Keratinocyte (primary cell): Measurements from ENCODE around the gene GTF2A1. TPM values are rescaled to one million over a fixed set of nuclear protein-coding genes. Genes with fewer than 3 reads are reported as not detected.
"Not testable (repeated sequence)": the region's sequence is repeated elsewhere in the genome, so short reads cannot be mapped to it uniquely, and the experiment has no call there.

Experiments used
- DNase-seq: peaks from one replicate; pipeline ENCODE4 v3.0.0-alpha.2; 2011; ENCODE audit warnings: low read depth, missing footprints, low spot score
- FAIRE-seq: peaks from 2 replicates; lab custom pipeline; 2011; peaks lifted over from hg19 to GRCh38; lab: Jason Lieb, UNC
- H2AFZ ChIP-seq: 2 replicates; pipeline ENCODE4 v1.6.0; 2012; ENCODE audit warnings: low read length, control low read depth, inconsistent platforms; ENCODE audit not compliant: control insufficient read depth
- H3K27ac ChIP-seq: 2 replicates; pipeline ENCODE4 v1.5.1; 2011; ENCODE audit warnings: low read length; ENCODE audit not compliant: control insufficient read depth, insufficient read depth
- H3K27me3 ChIP-seq: 3 replicates; pipeline ENCODE4 v1.6.0; 2011; ENCODE audit warnings: low read length; ENCODE audit not compliant: control insufficient read depth, insufficient read depth; ENCODE audit errors: extremely low read depth
- H3K36me3 ChIP-seq, 2 experiments: 2 replicates in 1 of 2; 3 replicates in 1 of 2; pipeline ENCODE4 v1.5.1; 2011; ENCODE audit warnings: low read length in 2 of 2, mild to moderate bottlenecking in 1 of 2; ENCODE audit not compliant: control insufficient read depth in 2 of 2, insufficient read depth in 2 of 2; ENCODE audit errors: extremely low read depth in 1 of 2
- H3K4me1 ChIP-seq: 3 replicates; pipeline ENCODE4 v1.5.1; 2011; ENCODE audit warnings: low read length; ENCODE audit not compliant: control insufficient read depth, insufficient read depth; ENCODE audit errors: extremely low read depth
- H3K4me2 ChIP-seq: 3 replicates; pipeline ENCODE4 v1.6.0; 2011; ENCODE audit warnings: low read depth, low read length; ENCODE audit not compliant: control insufficient read depth, insufficient read depth; ENCODE audit errors: extremely low read depth
- H3K4me3 ChIP-seq, 3 experiments: fragments of 200-600 bp in 1 of 3; sonication (generic) in 1 of 3; 2 replicates in 2 of 3; 3 replicates in 1 of 3; pipeline ENCODE4 v1.5.1; 2011 to 2016; ENCODE audit warnings: low read length in 3 of 3, mild to moderate bottlenecking in 3 of 3, control low read depth in 2 of 3, inconsistent platforms in 1 of 3, low read depth in 1 of 3, mixed read lengths in 1 of 3, mixed run types in 1 of 3, moderate library complexity in 1 of 3; ENCODE audit not compliant: control insufficient read depth in 2 of 3, insufficient read depth in 2 of 3; ENCODE audit errors: extremely low read depth in 1 of 3
- H3K79me2 ChIP-seq: 2 replicates; pipeline ENCODE4 v1.6.0; 2012; ENCODE audit warnings: low read length; ENCODE audit not compliant: control insufficient read depth, insufficient read depth
- H3K9ac ChIP-seq: 3 replicates; pipeline ENCODE4 v1.6.0; 2011; ENCODE audit warnings: low read length; ENCODE audit not compliant: control insufficient read depth, insufficient read depth; ENCODE audit errors: extremely low read depth
- H3K9me1 ChIP-seq: 3 replicates; pipeline ENCODE4 v1.6.0; 2011; ENCODE audit warnings: low read length; ENCODE audit not compliant: control insufficient read depth, insufficient read depth; ENCODE audit errors: extremely low read depth
- H3K9me3 ChIP-seq: 2 replicates; pipeline ENCODE4 v1.5.1; 2012; ENCODE audit warnings: low read depth, low read length; ENCODE audit not compliant: control insufficient read depth
- H4K20me1 ChIP-seq: 3 replicates; pipeline ENCODE4 v1.6.0; 2011; ENCODE audit warnings: low read length; ENCODE audit not compliant: control insufficient read depth, insufficient read depth; ENCODE audit errors: extremely low read depth
- EZH2 ChIP-seq: IDR thresholded peaks from one replicate; pipeline ENCODE4 v1.6.1; 2012; ENCODE audit warnings: inconsistent platforms, mild to moderate bottlenecking, low read length, moderate library complexity
- dilution Hi-C: fragments of 300-500 bp; cut with MboI; formaldehyde crosslinking; loops from one replicate; pipeline ENCODE4 v1.7.0; 2020; ENCODE audit warnings: low sequenced_read_pairs; ENCODE audit not compliant: extremely low pct_ligation_motif_present
- polyA plus RNA-seq, 5 experiments: library from polyadenylated mRNA; depleted of rRNA in 3 of 5; stranded (reverse) in 3 of 5; stranded (forward) in 1 of 5; unstranded in 1 of 5; fragments of >200 nt; gene quantifications; 1 replicate in 1 of 5; 2 replicates in 3 of 5; 3 replicates in 1 of 5; pipeline versions ENCODE4 v1.2.1 to v1.2.3, GENCODE V29; 2011 to 2012; ENCODE audit warnings: missing spikeins in 2 of 5, low read depth in 1 of 5, low replicate concordance in 1 of 5
- TF ChIP-seq, protein P1 (sequence below), 3 experiments: IDR thresholded peaks in 1 of 3; conservative IDR thresholded peaks in 1 of 3; optimal IDR thresholded peaks in 1 of 3; 2 replicates in 2 of 3; 3 replicates in 1 of 3; pipeline versions ENCODE3 to v1.5.1; 2011; ENCODE audit warnings: low read length in 3 of 3, mild to moderate bottlenecking in 3 of 3, moderate library complexity in 2 of 3, control low read depth in 1 of 3, inconsistent platforms in 1 of 3; ENCODE audit not compliant: insufficient read depth in 2 of 3; ENCODE audit errors: extremely low read depth in 1 of 3

The GTF2A1 gene
- polyA plus RNA-seq, 1 donor (not counting 4 experiments of a cell fraction or from before 2014, with no cell fraction given), result 17.5 TPM

DNA sequence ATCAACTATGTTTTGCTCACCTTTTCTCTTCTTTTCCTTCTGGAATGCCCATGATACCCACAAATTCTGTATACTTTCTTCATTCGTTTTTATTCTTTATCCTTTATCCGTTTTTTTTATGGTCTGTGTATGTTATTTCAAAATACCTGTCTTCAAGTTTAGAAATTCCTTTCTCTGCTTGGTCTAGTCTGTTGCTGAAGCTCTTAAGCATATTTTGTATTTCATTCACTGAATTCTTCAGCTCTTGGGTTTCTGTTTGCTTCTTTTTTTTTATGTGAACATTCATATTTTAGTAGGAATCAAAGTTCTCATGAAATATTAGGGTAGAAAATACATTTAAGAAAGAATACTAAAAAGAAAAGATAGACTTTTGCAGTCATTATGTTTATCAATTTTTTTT, 22.7 kb upstream of the GTF2A1 start:
- dilution Hi-C loops, result no loop called here
- H3K79me2 ChIP-seq, result no peaks in the 10 kb centered on the region
- no peak for FAIRE-seq
- no peak overlapping the region for H3K27ac ChIP-seq
- H2AFZ ChIP-seq, result no peak overlapping the region
- no peak overlapping the region for H3K4me3 ChIP-seq
- no peaks in the 10 kb centered on the region for H3K4me1 ChIP-seq
- no peaks in the 10 kb centered on the region for H3K36me3 ChIP-seq
- H3K4me2 ChIP-seq, result no peak overlapping the region
- no peaks in the 10 kb centered on the region for H3K9me3 ChIP-seq
- H3K9ac ChIP-seq, result no peak overlapping the region
- no peak for DNase-seq
- no peaks in the 10 kb centered on the region for H4K20me1 ChIP-seq
- H3K9me1 ChIP-seq, result no peaks in the 10 kb centered on the region
- H3K27me3 ChIP-seq, result no peaks in the 10 kb centered on the region
- no peak for TF ChIP-seq EZH2
- TF ChIP-seq, protein P1, sequence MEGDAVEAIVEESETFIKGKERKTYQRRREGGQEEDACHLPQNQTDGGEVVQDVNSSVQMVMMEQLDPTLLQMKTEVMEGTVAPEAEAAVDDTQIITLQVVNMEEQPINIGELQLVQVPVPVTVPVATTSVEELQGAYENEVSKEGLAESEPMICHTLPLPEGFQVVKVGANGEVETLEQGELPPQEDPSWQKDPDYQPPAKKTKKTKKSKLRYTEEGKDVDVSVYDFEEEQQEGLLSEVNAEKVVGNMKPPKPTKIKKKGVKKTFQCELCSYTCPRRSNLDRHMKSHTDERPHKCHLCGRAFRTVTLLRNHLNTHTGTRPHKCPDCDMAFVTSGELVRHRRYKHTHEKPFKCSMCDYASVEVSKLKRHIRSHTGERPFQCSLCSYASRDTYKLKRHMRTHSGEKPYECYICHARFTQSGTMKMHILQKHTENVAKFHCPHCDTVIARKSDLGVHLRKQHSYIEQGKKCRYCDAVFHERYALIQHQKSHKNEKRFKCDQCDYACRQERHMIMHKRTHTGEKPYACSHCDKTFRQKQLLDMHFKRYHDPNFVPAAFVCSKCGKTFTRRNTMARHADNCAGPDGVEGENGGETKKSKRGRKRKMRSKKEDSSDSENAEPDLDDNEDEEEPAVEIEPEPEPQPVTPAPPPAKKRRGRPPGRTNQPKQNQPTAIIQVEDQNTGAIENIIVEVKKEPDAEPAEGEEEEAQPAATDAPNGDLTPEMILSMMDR (optimal IDR thresholded peaks at IDR 0.05 in 1 of 3, IDR thresholded peaks at IDR 0.05 in 1 of 3, conservative IDR thresholded peaks at IDR 0.05 in 1 of 3; ENCODE audit: extremely low read depth in 1 of 3, insufficient read depth in 2 of 3, low read length in 3 of 3), result no peak

DNA sequence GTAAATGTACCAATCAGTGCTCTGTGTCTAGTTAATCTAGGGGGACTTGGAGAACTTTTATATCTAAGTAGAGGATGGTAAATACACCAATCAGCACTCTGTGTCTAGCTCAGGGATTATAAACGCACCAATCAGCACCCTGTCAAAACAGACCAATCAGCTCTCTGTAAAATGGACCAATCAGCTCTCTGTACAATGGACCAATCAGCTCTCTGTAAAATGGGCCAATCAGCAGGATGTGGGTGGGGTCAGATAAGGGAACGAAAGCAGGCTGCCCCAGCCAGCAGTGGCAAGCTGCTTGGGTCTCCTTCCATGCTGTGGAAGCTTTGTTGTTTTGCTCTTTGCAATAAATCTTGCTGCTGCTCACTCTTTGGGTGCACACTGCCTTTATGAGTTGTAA, 16.1 kb upstream of the GTF2A1 start:
- H4K20me1 ChIP-seq, DNase-seq, FAIRE-seq, H3K79me2 ChIP-seq, H3K27me3 ChIP-seq, H2AFZ ChIP-seq, H3K4me3 ChIP-seq, H3K9me1 ChIP-seq, dilution Hi-C loops, H3K9me3 ChIP-seq, H3K4me1 ChIP-seq, H3K4me2 ChIP-seq, H3K27ac ChIP-seq, H3K36me3 ChIP-seq, H3K9ac ChIP-seq: not testable (repeated sequence)

DNA sequence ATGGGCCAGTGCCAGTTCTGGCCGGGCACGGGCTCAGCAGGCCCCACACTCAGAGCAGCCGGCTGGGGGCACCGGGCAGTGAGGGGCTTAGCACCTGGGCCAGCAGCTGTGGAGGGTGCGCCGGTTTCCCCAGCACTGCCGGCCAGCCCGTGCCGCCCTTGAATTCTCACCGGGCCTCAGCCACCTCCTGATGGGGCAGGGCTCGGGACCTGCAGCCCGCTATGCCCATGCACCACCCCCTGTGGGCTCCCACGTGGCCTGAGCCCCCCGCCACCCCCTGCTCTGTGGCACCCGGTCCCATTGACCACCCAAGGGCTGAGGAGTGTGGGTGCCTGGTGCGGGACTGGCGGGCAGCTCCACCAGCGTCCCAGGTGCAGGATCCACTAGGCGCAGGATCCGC, 15.4 kb upstream of the GTF2A1 start:
- Histone ChIP-seq H3K4me1 (peaks cover 6% of the 10 kb centered on the region), H3K9me3 (no peaks in the 10 kb centered on the region), H3K9me1 (no peaks in the 10 kb centered on the region), H3K4me2 (no peak overlapping the region), H4K20me1 (no peaks in the 10 kb centered on the region), H3K4me3 (no peak overlapping the region), H3K79me2 (no peaks in the 10 kb centered on the region), H3K27me3 (no peaks in the 10 kb centered on the region), H3K27ac (no peak overlapping the region), H3K36me3 (no peaks in the 10 kb centered on the region), H2AFZ (no peak overlapping the region), H3K9ac (no peak overlapping the region)
- DNase-seq, result no peak
- FAIRE-seq, result no peak
- TF ChIP-seq, protein P1 (optimal IDR thresholded peaks at IDR 0.05 in 1 of 3, IDR thresholded peaks at IDR 0.05 in 1 of 3, conservative IDR thresholded peaks at IDR 0.05 in 1 of 3; ENCODE audit: extremely low read depth in 1 of 3, insufficient read depth in 2 of 3, low read length in 3 of 3), result no peak
- TF ChIP-seq EZH2, result no peak
- dilution Hi-C loops, result no loop called here
